MM.1S (cell line): ENCODE measurements around the gene BRD4.

Source experiments
- DNase-seq: peaks from one replicate; pipeline ENCODE4 v3.0.0-alpha.2; 2015
- H2AFZ ChIP-seq: fragments of 300-600 bp; sonication (generic); 2 replicates; pipeline ENCODE4 v1.6.0; 2016; ENCODE audit warnings: antibody characterized with exemption, low read length
- H3F3A ChIP-seq: fragments of 300-600 bp; sonication (generic); 2 replicates; pipeline ENCODE4 v1.6.1; 2016; ENCODE audit warnings: mild to moderate bottlenecking, antibody characterized with exemption, low read length, moderate library complexity, mixed read lengths; ENCODE audit not compliant: insufficient read depth
- H3K27ac ChIP-seq: fragments of 300-600 bp; sonication (generic); 2 replicates; pipeline ENCODE4 v1.5.1; 2016; ENCODE audit warnings: mild to moderate bottlenecking, low read length
- H3K27me3 ChIP-seq: fragments of 300-600 bp; sonication (generic); replicated peaks from 2 replicates; pipeline ENCODE4 v1.6.0; 2016; ENCODE audit warnings: low read length; ENCODE audit not compliant: insufficient read depth
- H3K36me3 ChIP-seq: fragments of 300-600 bp; sonication (generic); replicated peaks from 2 replicates; pipeline ENCODE4 v1.6.1; 2016; ENCODE audit warnings: mild to moderate bottlenecking, low read length, mixed read lengths; ENCODE audit not compliant: insufficient read depth
- H3K4me1 ChIP-seq: fragments of 300-600 bp; sonication (generic); 2 replicates; pipeline ENCODE4 v1.6.1; 2016; ENCODE audit warnings: low read length, mixed read lengths
- H3K4me2 ChIP-seq: fragments of 300-600 bp; sonication (generic); 2 replicates; pipeline ENCODE4 v1.6.0; 2016; ENCODE audit warnings: low read depth, low read length
- H3K4me3 ChIP-seq: fragments of 300-600 bp; sonication (generic); 2 replicates; pipeline ENCODE4 v1.5.1; 2016; ENCODE audit warnings: low read length, mixed read lengths
- H3K79me2 ChIP-seq: fragments of 300-600 bp; sonication (generic); 2 replicates; pipeline ENCODE4 v1.6.1; 2016; ENCODE audit warnings: mixed run types, low read length, mixed read lengths
- H3K9ac ChIP-seq: fragments of 300-600 bp; sonication (generic); 2 replicates; pipeline ENCODE4 v1.6.1; 2016; ENCODE audit warnings: low read length, mixed read lengths
- H3K9me2 ChIP-seq: fragments of 300-600 bp; sonication (generic); replicated peaks from 2 replicates; pipeline ENCODE4 v1.6.1; 2016; ENCODE audit warnings: mild to moderate bottlenecking, low read length, mixed read lengths; ENCODE audit not compliant: insufficient read depth
- H3K9me3 ChIP-seq: fragments of 300-600 bp; sonication (generic); replicated peaks from 2 replicates; pipeline ENCODE4 v1.6.1; 2016; ENCODE audit warnings: mild to moderate bottlenecking, low read length, mixed read lengths; ENCODE audit not compliant: insufficient read depth
- H4K20me1 ChIP-seq: fragments of 300-600 bp; sonication (generic); 2 replicates; pipeline ENCODE4 v1.6.1; 2016; ENCODE audit warnings: mild to moderate bottlenecking, low read length, moderate library complexity, mixed read lengths; ENCODE audit not compliant: insufficient read depth
- EZH2 ChIP-seq: fragments of 300-600 bp; sonication (generic); optimal IDR thresholded peaks from 2 replicates; pipeline ENCODE3; 2017; ENCODE audit warnings: low read depth, mild to moderate bottlenecking, antibody characterized with exemption, low read length, mixed read lengths
- EZH2phosphoT487 ChIP-seq: fragments of 300-600 bp; sonication (generic); IDR thresholded peaks from 2 replicates; pipeline ENCODE4 v1.6.1; 2018; ENCODE audit warnings: antibody characterized with exemption, low read length
- TF ChIP-seq, protein P1 (sequence below): fragments of 300-600 bp; sonication (generic); IDR thresholded peaks from 2 replicates; pipeline ENCODE4 v1.5.1; 2016; ENCODE audit warnings: antibody characterized with exemption, low read length, mixed read lengths

Gene BRD4

DNA sequence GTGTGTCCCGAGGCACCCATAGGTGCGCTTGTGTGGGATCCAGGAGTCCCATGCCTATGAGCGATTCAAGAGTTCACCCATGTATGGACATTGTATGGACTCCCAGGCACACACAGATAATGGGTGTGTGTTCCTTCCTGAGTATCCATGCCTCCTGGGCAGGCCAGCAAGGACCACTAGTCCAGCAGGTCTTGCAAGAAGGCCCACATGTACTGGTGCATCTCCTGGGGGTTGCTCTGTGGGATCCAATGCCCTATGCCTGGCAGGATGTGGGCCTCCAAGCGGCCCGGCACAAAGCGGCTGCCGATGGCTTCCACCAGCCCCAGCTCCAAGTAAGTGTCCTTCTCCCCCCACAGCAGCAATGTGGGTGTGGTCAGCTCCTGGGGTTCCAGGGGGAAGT, 105.1 kb downstream of the BRD4 start:
- Histone ChIP-seq H2AFZ (no peak overlapping the region), H3K9me3 (no peaks in the 10 kb centered on the region), H3K27ac (no peak overlapping the region), H3K4me1 (peaks cover 5% of the 10 kb centered on the region; the same call in 1 of the 2 replicates), H3K36me3 (no peaks in the 10 kb centered on the region), H4K20me1 (no peaks in the 10 kb centered on the region), H3F3A (no peaks in the 10 kb centered on the region), H3K9me2 (no peaks in the 10 kb centered on the region), H3K4me2 (no peak overlapping the region), H3K9ac (no peak overlapping the region), H3K4me3 (no peak overlapping the region), H3K27me3 (peaks cover 11% of the 10 kb centered on the region), H3K79me2 (no peaks in the 10 kb centered on the region)
- DNase-seq: no peak
- TF ChIP-seq, protein P1, sequence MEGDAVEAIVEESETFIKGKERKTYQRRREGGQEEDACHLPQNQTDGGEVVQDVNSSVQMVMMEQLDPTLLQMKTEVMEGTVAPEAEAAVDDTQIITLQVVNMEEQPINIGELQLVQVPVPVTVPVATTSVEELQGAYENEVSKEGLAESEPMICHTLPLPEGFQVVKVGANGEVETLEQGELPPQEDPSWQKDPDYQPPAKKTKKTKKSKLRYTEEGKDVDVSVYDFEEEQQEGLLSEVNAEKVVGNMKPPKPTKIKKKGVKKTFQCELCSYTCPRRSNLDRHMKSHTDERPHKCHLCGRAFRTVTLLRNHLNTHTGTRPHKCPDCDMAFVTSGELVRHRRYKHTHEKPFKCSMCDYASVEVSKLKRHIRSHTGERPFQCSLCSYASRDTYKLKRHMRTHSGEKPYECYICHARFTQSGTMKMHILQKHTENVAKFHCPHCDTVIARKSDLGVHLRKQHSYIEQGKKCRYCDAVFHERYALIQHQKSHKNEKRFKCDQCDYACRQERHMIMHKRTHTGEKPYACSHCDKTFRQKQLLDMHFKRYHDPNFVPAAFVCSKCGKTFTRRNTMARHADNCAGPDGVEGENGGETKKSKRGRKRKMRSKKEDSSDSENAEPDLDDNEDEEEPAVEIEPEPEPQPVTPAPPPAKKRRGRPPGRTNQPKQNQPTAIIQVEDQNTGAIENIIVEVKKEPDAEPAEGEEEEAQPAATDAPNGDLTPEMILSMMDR: no peak
- TF ChIP-seq EZH2: no peak
- TF ChIP-seq EZH2phosphoT487: no peak

DNA sequence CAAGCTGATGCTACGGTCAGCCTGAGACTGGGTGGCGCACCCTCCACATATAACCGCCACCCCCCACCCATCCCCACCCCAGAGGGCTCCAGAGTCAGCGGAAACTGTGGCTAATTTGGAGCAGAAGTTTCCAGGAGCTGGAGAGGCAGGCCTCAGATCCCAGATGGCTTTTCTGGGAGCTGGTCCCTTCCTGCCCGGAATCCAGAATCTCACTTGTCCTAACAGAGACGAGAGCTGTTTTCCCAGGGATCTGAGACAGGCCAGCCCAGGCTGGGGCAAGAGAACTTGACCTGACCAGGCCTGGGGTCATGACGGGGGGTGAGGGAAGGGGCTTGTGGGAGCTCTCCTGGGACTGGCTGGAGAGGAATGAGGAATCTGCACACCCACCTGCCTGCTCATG, 106.6 kb downstream of the BRD4 start:
- Histone ChIP-seq H3K27me3 (peaks cover 21% of the 10 kb centered on the region), H3K4me2 (no peak overlapping the region), H3K79me2 (no peaks in the 10 kb centered on the region), H3F3A (no peaks in the 10 kb centered on the region), H3K4me1 (peaks cover 5% of the 10 kb centered on the region; the same call in 1 of the 2 replicates), H3K9me2 (no peaks in the 10 kb centered on the region), H3K9ac (no peak overlapping the region), H3K9me3 (no peaks in the 10 kb centered on the region), H2AFZ (no peak overlapping the region), H3K27ac (no peak overlapping the region), H3K4me3 (no peak overlapping the region), H3K36me3 (no peaks in the 10 kb centered on the region), H4K20me1 (no peaks in the 10 kb centered on the region)
- DNase-seq: no peak
- TF ChIP-seq, protein P1: no peak
- TF ChIP-seq EZH2: no peak
- no peak for TF ChIP-seq EZH2phosphoT487

DNA sequence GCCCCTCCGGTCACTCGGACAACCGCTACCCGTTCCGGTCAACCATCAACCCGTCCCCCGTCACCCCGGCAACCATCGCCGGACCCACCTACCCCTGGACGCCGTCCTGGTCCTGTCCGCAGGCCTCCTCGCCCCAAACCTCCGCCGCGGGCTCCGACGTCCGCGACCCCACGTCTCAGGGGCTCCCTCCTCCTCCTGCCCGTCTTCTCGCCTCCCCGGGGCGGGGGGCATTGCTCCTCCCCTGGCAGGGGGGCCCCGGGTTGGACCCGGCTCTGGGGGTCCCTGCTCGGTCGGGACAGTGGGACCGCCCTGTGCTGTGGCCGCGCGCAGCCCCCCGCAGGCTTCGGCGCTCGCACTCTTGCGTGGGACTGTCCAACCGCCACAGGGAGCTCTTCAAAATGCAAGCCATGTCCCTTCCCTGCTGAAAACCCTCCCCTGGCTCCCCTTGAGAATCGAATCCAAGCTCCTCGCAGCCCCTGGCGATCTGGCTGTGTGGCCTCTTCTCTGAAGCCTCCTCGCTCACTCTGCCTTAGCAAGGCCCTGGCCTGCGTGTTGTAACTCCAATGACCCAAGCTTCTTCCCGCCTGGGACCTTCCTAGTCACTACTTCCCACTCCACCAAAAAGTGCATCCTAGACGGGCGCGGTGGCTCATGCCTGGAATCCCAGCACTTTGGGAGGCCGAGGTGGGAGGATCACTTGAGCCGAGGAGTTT, 108.5 kb downstream of the BRD4 start:
- Histone ChIP-seq H3K9me2 (no peaks in the 10 kb centered on the region), H3K79me2 (no peaks in the 10 kb centered on the region), H3F3A (no peaks in the 10 kb centered on the region), H3K4me1 (peaks cover 5% of the 10 kb centered on the region; the same call in 1 of the 2 replicates), H3K4me2 (peak overlapping the region; percentile 89), H3K36me3 (no peaks in the 10 kb centered on the region), H3K27ac (no peak overlapping the region), H3K4me3 (peak overlapping the region; percentile 64), H3K9ac (peak overlapping the region; percentile 19; the same call in 1 of the 2 replicates), H2AFZ (peak overlapping the region; percentile 82), H3K9me3 (no peaks in the 10 kb centered on the region), H4K20me1 (no peaks in the 10 kb centered on the region), H3K27me3 (peaks cover 31% of the 10 kb centered on the region)
- no peak for DNase-seq
- TF ChIP-seq EZH2 (no peak), EZH2phosphoT487 (no peak)
- TF ChIP-seq, protein P1: no peak
